Ovary (tissue), 3 donors: ENCODE measurements around the gene MACIR.

Source experiments
- EP300 ChIP-seq: sonication (generic); formaldehyde crosslinking; IDR thresholded peaks from one replicate; pipeline ENCODE4 v1.6.1; 2017; ENCODE audit warnings: antibody characterized with exemption
- POLR2A ChIP-seq: fragments of 450-650 bp; IDR thresholded peaks from one replicate; pipeline ENCODE4 v1.6.1; 2017; ENCODE audit warnings: antibody characterized with exemption, mild to moderate bottlenecking, moderate library complexity
- TF ChIP-seq, protein P1 (sequence below), 3 donors: fragments of 450-650 bp in 2 of 3; fragments of 200-600 bp in 1 of 3; IDR thresholded peaks; one replicate each; pipeline versions ENCODE4 v1.5.1 to v1.8.0; 2016 to 2022; ENCODE audit warnings: antibody characterized with exemption in 3 of 3, mild to moderate bottlenecking in 1 of 3
- donor health status: DM: no; HTN: no; CAD: no.

DNA sequence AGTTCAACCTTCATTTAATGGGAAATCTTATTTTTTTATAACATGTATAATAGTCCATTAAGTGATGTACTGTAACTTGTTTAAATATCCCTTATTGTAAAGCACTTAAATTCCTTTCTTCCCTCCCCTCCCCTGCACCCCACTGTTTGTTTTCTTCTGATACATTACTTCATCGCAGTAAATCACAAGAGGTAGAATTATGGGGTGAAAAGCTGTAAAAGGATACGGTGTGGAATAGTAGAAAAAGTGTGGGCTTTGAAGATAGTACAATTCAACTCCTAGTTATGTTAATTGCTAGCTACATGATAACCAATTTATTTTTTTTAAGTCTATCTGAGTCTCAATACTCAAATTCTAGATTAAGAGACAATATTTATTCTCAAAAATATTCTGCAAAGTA, 41.9 kb upstream of the MACIR start:
- TF ChIP-seq POLR2A (no peak), EP300 (no peak)
- TF ChIP-seq, protein P1, sequence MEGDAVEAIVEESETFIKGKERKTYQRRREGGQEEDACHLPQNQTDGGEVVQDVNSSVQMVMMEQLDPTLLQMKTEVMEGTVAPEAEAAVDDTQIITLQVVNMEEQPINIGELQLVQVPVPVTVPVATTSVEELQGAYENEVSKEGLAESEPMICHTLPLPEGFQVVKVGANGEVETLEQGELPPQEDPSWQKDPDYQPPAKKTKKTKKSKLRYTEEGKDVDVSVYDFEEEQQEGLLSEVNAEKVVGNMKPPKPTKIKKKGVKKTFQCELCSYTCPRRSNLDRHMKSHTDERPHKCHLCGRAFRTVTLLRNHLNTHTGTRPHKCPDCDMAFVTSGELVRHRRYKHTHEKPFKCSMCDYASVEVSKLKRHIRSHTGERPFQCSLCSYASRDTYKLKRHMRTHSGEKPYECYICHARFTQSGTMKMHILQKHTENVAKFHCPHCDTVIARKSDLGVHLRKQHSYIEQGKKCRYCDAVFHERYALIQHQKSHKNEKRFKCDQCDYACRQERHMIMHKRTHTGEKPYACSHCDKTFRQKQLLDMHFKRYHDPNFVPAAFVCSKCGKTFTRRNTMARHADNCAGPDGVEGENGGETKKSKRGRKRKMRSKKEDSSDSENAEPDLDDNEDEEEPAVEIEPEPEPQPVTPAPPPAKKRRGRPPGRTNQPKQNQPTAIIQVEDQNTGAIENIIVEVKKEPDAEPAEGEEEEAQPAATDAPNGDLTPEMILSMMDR (IDR thresholded peaks at IDR 0.05): no peak
